Smooth muscle cell (in vitro differentiated cells): ENCODE data around the gene HOXB1. TPM values are rescaled to one million over a fixed set of nuclear protein-coding genes. Genes with fewer than 3 reads are reported as not detected.

Experiments used
- DNase-seq: peaks from one replicate; lab custom pipeline; 2025; ENCODE audit not compliant: unreplicated experiment; lab: John Stamatoyannopoulos, UW
- H2AFZ ChIP-seq: fragments of 200-600 bp; sonication (generic); 2 replicates; pipeline ENCODE4 v1.6.0; 2016; ENCODE audit warnings: antibody characterized with exemption, low read depth, mild to moderate bottlenecking
- H3F3A ChIP-seq: fragments of 200-600 bp; sonication (generic); 2 replicates; pipeline ENCODE4 v1.6.0; 2017; ENCODE audit warnings: antibody characterized with exemption, low read depth
- H3K27ac ChIP-seq: fragments of 200-600 bp; sonication (generic); 2 replicates; pipeline ENCODE4 v1.5.1; 2016; ENCODE audit warnings: low read depth, mild to moderate bottlenecking
- H3K27me3 ChIP-seq: fragments of 200-600 bp; sonication (generic); 2 replicates; pipeline ENCODE4 v1.6.1; 2016; ENCODE audit warnings: low read depth, mild to moderate bottlenecking
- H3K36me3 ChIP-seq: fragments of 200-600 bp; sonication (generic); 2 replicates; pipeline ENCODE4 v1.5.1; 2016; ENCODE audit warnings: low read depth
- H3K4me1 ChIP-seq: fragments of 200-600 bp; sonication (generic); 2 replicates; pipeline ENCODE4 v1.5.1; 2016; ENCODE audit warnings: low read depth
- H3K4me2 ChIP-seq: fragments of 200-600 bp; sonication (generic); 2 replicates; pipeline ENCODE4 v1.6.0; 2016; ENCODE audit warnings: mild to moderate bottlenecking
- H3K4me3 ChIP-seq: fragments of 200-600 bp; sonication (generic); 2 replicates; pipeline ENCODE4 v1.5.1; 2016; ENCODE audit warnings: mild to moderate bottlenecking
- H3K79me2 ChIP-seq: fragments of 200-600 bp; sonication (generic); 2 replicates; pipeline ENCODE4 v1.6.0; 2016; ENCODE audit warnings: low read depth, mild to moderate bottlenecking
- H3K9ac ChIP-seq: fragments of 200-600 bp; sonication (generic); 2 replicates; pipeline ENCODE4 v1.6.0; 2016; ENCODE audit warnings: low read depth
- H3K9me3 ChIP-seq: fragments of 200-600 bp; sonication (generic); replicated peaks from 2 replicates; pipeline ENCODE4 v1.5.1; 2016; ENCODE audit warnings: low read depth
- H4K20me1 ChIP-seq: fragments of 200-600 bp; sonication (generic); 2 replicates; pipeline ENCODE4 v1.6.0; 2016; ENCODE audit warnings: low read depth
- WGBS: methylation state at CpG from one replicate; pipeline ENCODE4 v1.1.7; 2016; ENCODE audit warnings: low lambda C conversion rate; 5-methylcytosine and 5-hydroxymethylcytosine counted together
- polyA plus RNA-seq: library from polyadenylated mRNA; unstranded; fragments of >200 nt; fragmentation: Nextera tagmentation; extraction: Ambion mirVana; gene quantifications from 2 replicates; pipeline ENCODE4 v1.2.1, GENCODE V29; 2016
- total RNA-seq: library from RNA; depleted of rRNA; stranded (reverse); fragments of >200 nt; gene quantifications from 2 replicates; pipeline ENCODE4 v1.2.3, GENCODE V29; 2014
- TF ChIP-seq, protein P1 (sequence below): fragments of 200-600 bp; sonication (generic); IDR thresholded peaks from 2 replicates; pipeline ENCODE4 v1.5.1; 2017; ENCODE audit warnings: borderline replicate concordance, mild to moderate bottlenecking, antibody characterized with exemption; ENCODE audit not compliant: insufficient read depth, poor library complexity, severe bottlenecking

Gene HOXB1
- total and polyA plus RNA-seq, 2 experiments from 2014 or later, result not detected

GRCh38 chr17:48553826-48554225 lies 23.0 kb upstream of the HOXB1 start:
- peaks cover 60% of the 10 kb centered on the region for H3K27me3 ChIP-seq
- no peaks in the 10 kb centered on the region for H3K9me3 ChIP-seq
- 96% methylated on average over 1 of the region's 1 CpG for WGBS
- peaks cover 17% of the 10 kb centered on the region for H3K79me2 ChIP-seq
- no peak overlapping the region for H3K27ac ChIP-seq
- no peak overlapping the region for H2AFZ ChIP-seq
- H3F3A ChIP-seq, result peaks cover 10% of the 10 kb centered on the region
- no peak overlapping the region for H3K4me3 ChIP-seq
- TF ChIP-seq, protein P1, sequence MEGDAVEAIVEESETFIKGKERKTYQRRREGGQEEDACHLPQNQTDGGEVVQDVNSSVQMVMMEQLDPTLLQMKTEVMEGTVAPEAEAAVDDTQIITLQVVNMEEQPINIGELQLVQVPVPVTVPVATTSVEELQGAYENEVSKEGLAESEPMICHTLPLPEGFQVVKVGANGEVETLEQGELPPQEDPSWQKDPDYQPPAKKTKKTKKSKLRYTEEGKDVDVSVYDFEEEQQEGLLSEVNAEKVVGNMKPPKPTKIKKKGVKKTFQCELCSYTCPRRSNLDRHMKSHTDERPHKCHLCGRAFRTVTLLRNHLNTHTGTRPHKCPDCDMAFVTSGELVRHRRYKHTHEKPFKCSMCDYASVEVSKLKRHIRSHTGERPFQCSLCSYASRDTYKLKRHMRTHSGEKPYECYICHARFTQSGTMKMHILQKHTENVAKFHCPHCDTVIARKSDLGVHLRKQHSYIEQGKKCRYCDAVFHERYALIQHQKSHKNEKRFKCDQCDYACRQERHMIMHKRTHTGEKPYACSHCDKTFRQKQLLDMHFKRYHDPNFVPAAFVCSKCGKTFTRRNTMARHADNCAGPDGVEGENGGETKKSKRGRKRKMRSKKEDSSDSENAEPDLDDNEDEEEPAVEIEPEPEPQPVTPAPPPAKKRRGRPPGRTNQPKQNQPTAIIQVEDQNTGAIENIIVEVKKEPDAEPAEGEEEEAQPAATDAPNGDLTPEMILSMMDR, result no peak
- DNase-seq, result no peak
- H3K9ac ChIP-seq, result no peak overlapping the region
- peaks cover 60% of the 10 kb centered on the region for H4K20me1 ChIP-seq
- no peaks in the 10 kb centered on the region for H3K4me1 ChIP-seq
- peak overlapping the region; percentile 91 for H3K4me2 ChIP-seq
- no peaks in the 10 kb centered on the region for H3K36me3 ChIP-seq

- Histone ChIP-seq H3K27ac (no peak overlapping the region), H2AFZ (no peak overlapping the region), H3K4me1 (no peaks in the 10 kb centered on the region), H3K4me2 (no peak overlapping the region), H3K9me3 (no peaks in the 10 kb centered on the region), H4K20me1 (peaks cover 53% of the 10 kb centered on the region), H3K79me2 (peaks cover 17% of the 10 kb centered on the region), H3K9ac (no peak overlapping the region), H3K4me3 (no peak overlapping the region), H3F3A (peaks cover 14% of the 10 kb centered on the region), H3K27me3 (peaks cover 53% of the 10 kb centered on the region), H3K36me3 (no peaks in the 10 kb centered on the region)
- TF ChIP-seq, protein P1, result no peak
- DNase-seq, result no peak
- WGBS, result 76% methylated on average over 5 of the region's 5 CpGs
Measured at GRCh38 chr17:48553190-48553547, 22.4 kb upstream of the HOXB1 start.

- peaks cover 14% of the 10 kb centered on the region for H3F3A ChIP-seq
- no peak overlapping the region for H3K9ac ChIP-seq
- no peak overlapping the region for H2AFZ ChIP-seq
- H3K4me2 ChIP-seq, result no peak overlapping the region
- H3K36me3 ChIP-seq, result no peaks in the 10 kb centered on the region
- H3K9me3 ChIP-seq, result no peaks in the 10 kb centered on the region
- no peak for DNase-seq
- H3K27me3 ChIP-seq, result peaks cover 51% of the 10 kb centered on the region
- TF ChIP-seq, protein P1, result no peak
- no peaks in the 10 kb centered on the region for H3K4me1 ChIP-seq
- no peak overlapping the region for H3K27ac ChIP-seq
- peaks cover 17% of the 10 kb centered on the region for H3K79me2 ChIP-seq
- H3K4me3 ChIP-seq, result no peak overlapping the region
- 55% methylated on average over 7 of the region's 11 CpGs for WGBS
- H4K20me1 ChIP-seq, result peaks cover 48% of the 10 kb centered on the region
Measured at GRCh38 chr17:48552466-48553189, 21.8 kb upstream of the HOXB1 start.
